Natural killer cell treated with Interleukin-12 subunit alpha and Interleukin-12 subunit beta and Interleukin-15 and Interleukin-18, amount 100 ng/mL, for 72 hours (primary cell): ENCODE results near the gene PRDM16. TPM values are rescaled to one million over a fixed set of nuclear protein-coding genes. Genes with fewer than 3 reads are reported as not detected.

Source experiments
- ATAC-seq, 2 donors: fragments of 150-1000 bp; cut with Tn5 transposase in 1 of 2; sonication (Bioruptor Pico), chemical (Tn5 transposase) in 1 of 2; 2 replicates each; pipeline ENCODE4 v1.10.0; 2021
- DNase-seq: peaks from one replicate; pipeline ENCODE4 v3.0.0; 2022; ENCODE audit warnings: low spot score
- H3K27ac Mint-ChIP-seq, 2 donors: 1 replicate in 1 of 2; 2 replicates in 1 of 2; pipeline ENCODE4 v1.8.0; 2022; ENCODE audit warnings: mixed read lengths in 2 of 2, mild to moderate bottlenecking in 1 of 2, moderate library complexity in 1 of 2
- H3K27me3 Mint-ChIP-seq, 2 donors: 1 replicate in 1 of 2; 2 replicates in 1 of 2; pipeline ENCODE4 v1.8.0; 2022; ENCODE audit warnings: mixed read lengths in 2 of 2
- H3K36me3 Mint-ChIP-seq: one replicate; pipeline ENCODE4 v1.8.0; 2022; ENCODE audit warnings: mixed read lengths
- H3K4me1 Mint-ChIP-seq, 2 donors: 1 replicate in 1 of 2; 2 replicates in 1 of 2; pipeline ENCODE4 v1.8.0; 2022; ENCODE audit warnings: low read depth in 2 of 2, mixed read lengths in 2 of 2, mild to moderate bottlenecking in 1 of 2
- H3K4me3 Mint-ChIP-seq: one replicate; pipeline ENCODE4 v1.8.0; 2022; ENCODE audit warnings: mixed read lengths
- H3K9me3 Mint-ChIP-seq: 2 replicates; pipeline ENCODE4 v1.8.0; 2022; ENCODE audit warnings: mixed read lengths
- total RNA-seq, 2 donors: library from RNA; stranded (reverse); gene quantifications; one replicate each; pipeline ENCODE4 v1.2.3, GENCODE V29; 2022

Gene PRDM16
- total RNA-seq, 2 donors from 2014 or later: not detected

- no peak overlapping the region for H3K27ac Mint-ChIP-seq
- no peak for DNase-seq
- H3K36me3 Mint-ChIP-seq: no peaks in the 10 kb centered on the region
- H3K4me1 Mint-ChIP-seq: no peaks in the 10 kb centered on the region
- H3K4me3 Mint-ChIP-seq: no peak overlapping the region
- H3K9me3 Mint-ChIP-seq: no peaks in the 10 kb centered on the region
- no peaks in the 10 kb centered on the region for H3K27me3 Mint-ChIP-seq
- no peak for ATAC-seq
These were observed 147.0 kb downstream of the PRDM16 start for GRCh38 chr1:3216015-3216391.

- no peaks in the 10 kb centered on the region for H3K4me1 Mint-ChIP-seq
- no peak overlapping the region for H3K4me3 Mint-ChIP-seq
- no peaks in the 10 kb centered on the region for H3K36me3 Mint-ChIP-seq
- DNase-seq (no peak), ATAC-seq (no peak)
- no peaks in the 10 kb centered on the region for H3K27me3 Mint-ChIP-seq
- H3K27ac Mint-ChIP-seq: no peak overlapping the region
- no peaks in the 10 kb centered on the region for H3K9me3 Mint-ChIP-seq
These were observed 148.2 kb downstream of the PRDM16 start for GRCh38 chr1:3217181-3217641.

- no peak for DNase-seq
- H3K4me1 Mint-ChIP-seq: no peaks in the 10 kb centered on the region
- no peaks in the 10 kb centered on the region for H3K9me3 Mint-ChIP-seq
- H3K4me3 Mint-ChIP-seq: no peak overlapping the region
- H3K27ac Mint-ChIP-seq: no peak overlapping the region
- no peak for ATAC-seq
- H3K27me3 Mint-ChIP-seq: no peaks in the 10 kb centered on the region
- H3K36me3 Mint-ChIP-seq: no peaks in the 10 kb centered on the region
These were observed 149.1 kb downstream of the PRDM16 start for GRCh38 chr1:3217979-3218679.

- ATAC-seq: no peak
These were observed 150.2 kb downstream of the PRDM16 start for GRCh38 chr1:3219005-3219790.

GRCh38 chr1:3219791-3220467 lies 150.9 kb downstream of the PRDM16 start:
- Mint-ChIP-seq H3K27me3 (no peaks in the 10 kb centered on the region), H3K27ac (no peak overlapping the region), H3K4me3 (no peak overlapping the region), H3K9me3 (no peaks in the 10 kb centered on the region), H3K4me1 (no peaks in the 10 kb centered on the region), H3K36me3 (no peaks in the 10 kb centered on the region)
- DNase-seq: no peak
- ATAC-seq: no peak

More at GRCh38 chr1:3219005-3219790, 150.2 kb downstream of the PRDM16 start:
- H3K4me1 Mint-ChIP-seq: no peaks in the 10 kb centered on the region
- no peak overlapping the region for H3K27ac Mint-ChIP-seq
- H3K4me3 Mint-ChIP-seq: no peak overlapping the region
- H3K36me3 Mint-ChIP-seq: no peaks in the 10 kb centered on the region
- H3K9me3 Mint-ChIP-seq: no peaks in the 10 kb centered on the region
- no peaks in the 10 kb centered on the region for H3K27me3 Mint-ChIP-seq
- no peak for DNase-seq

- no peak for DNase-seq
- no peaks in the 10 kb centered on the region for H3K36me3 Mint-ChIP-seq
- H3K4me3 Mint-ChIP-seq: no peak overlapping the region
- H3K27ac Mint-ChIP-seq: no peak overlapping the region
- H3K4me1 Mint-ChIP-seq: no peaks in the 10 kb centered on the region
- H3K9me3 Mint-ChIP-seq: no peaks in the 10 kb centered on the region
- no peak for ATAC-seq
- H3K27me3 Mint-ChIP-seq: no peaks in the 10 kb centered on the region
These were observed 152.4 kb downstream of the PRDM16 start for GRCh38 chr1:3221112-3222041.

GRCh38 chr1:3222042-3222692 lies 153.2 kb downstream of the PRDM16 start:
- Mint-ChIP-seq H3K36me3 (no peaks in the 10 kb centered on the region), H3K4me1 (no peaks in the 10 kb centered on the region), H3K9me3 (no peaks in the 10 kb centered on the region), H3K27me3 (no peaks in the 10 kb centered on the region), H3K4me3 (no peak overlapping the region), H3K27ac (no peak overlapping the region)
- ATAC-seq (no peak), DNase-seq (no peak)

GRCh38 chr1:3225661-3226060 lies 156.7 kb downstream of the PRDM16 start:
- no peaks in the 10 kb centered on the region for H3K27me3 Mint-ChIP-seq
- no peaks in the 10 kb centered on the region for H3K4me1 Mint-ChIP-seq
- no peak for DNase-seq
- no peak for ATAC-seq
- H3K9me3 Mint-ChIP-seq: no peaks in the 10 kb centered on the region
- no peak overlapping the region for H3K4me3 Mint-ChIP-seq
- no peaks in the 10 kb centered on the region for H3K36me3 Mint-ChIP-seq
- no peak overlapping the region for H3K27ac Mint-ChIP-seq

- no peak for DNase-seq
- no peaks in the 10 kb centered on the region for H3K36me3 Mint-ChIP-seq
- no peak overlapping the region for H3K4me3 Mint-ChIP-seq
- no peaks in the 10 kb centered on the region for H3K9me3 Mint-ChIP-seq
- H3K27me3 Mint-ChIP-seq: no peaks in the 10 kb centered on the region
- H3K27ac Mint-ChIP-seq: no peak overlapping the region
- no peak for ATAC-seq
- no peaks in the 10 kb centered on the region for H3K4me1 Mint-ChIP-seq
These were observed 157.2 kb downstream of the PRDM16 start for GRCh38 chr1:3226191-3226590.

- Mint-ChIP-seq H3K4me3 (no peak overlapping the region), H3K27ac (no peak overlapping the region)
These were observed 157.8 kb downstream of the PRDM16 start for GRCh38 chr1:3226701-3227350.

GRCh38 chr1:3227351-3227704 lies 158.3 kb downstream of the PRDM16 start:
- Mint-ChIP-seq H3K9me3 (no peaks in the 10 kb centered on the region), H3K4me3 (no peak overlapping the region), H3K27me3 (no peaks in the 10 kb centered on the region), H3K36me3 (no peaks in the 10 kb centered on the region), H3K27ac (no peak overlapping the region), H3K4me1 (no peaks in the 10 kb centered on the region)
- DNase-seq: no peak
- no peak for ATAC-seq

More at GRCh38 chr1:3226701-3227350, 157.8 kb downstream of the PRDM16 start:
- H3K9me3 Mint-ChIP-seq: no peaks in the 10 kb centered on the region
- no peaks in the 10 kb centered on the region for H3K4me1 Mint-ChIP-seq
- ATAC-seq: no peak
- no peaks in the 10 kb centered on the region for H3K36me3 Mint-ChIP-seq
- no peak for DNase-seq
- H3K27me3 Mint-ChIP-seq: no peaks in the 10 kb centered on the region

GRCh38 chr1:3227893-3228292 lies 158.9 kb downstream of the PRDM16 start:
- Mint-ChIP-seq H3K36me3 (no peaks in the 10 kb centered on the region), H3K27ac (no peak overlapping the region), H3K27me3 (no peaks in the 10 kb centered on the region), H3K4me1 (no peaks in the 10 kb centered on the region), H3K9me3 (no peaks in the 10 kb centered on the region), H3K4me3 (no peak overlapping the region)
- DNase-seq: no peak
- ATAC-seq: no peak
